GM19351 (cell line): ENCODE results near the gene EFNA1.
"Not testable (repeated sequence)": the region's sequence is repeated elsewhere in the genome, so short reads cannot be mapped to it uniquely, and the experiment has no call there.

Source experiments
- ATAC-seq: cut with Tn5 transposase; IDR thresholded peaks from one replicate; pipeline ENCODE4 v1.9.1; 2021; ENCODE audit warnings: mild to moderate bottlenecking, moderate library complexity; ENCODE audit not compliant: unreplicated experiment

The EFNA1 gene

DNA sequence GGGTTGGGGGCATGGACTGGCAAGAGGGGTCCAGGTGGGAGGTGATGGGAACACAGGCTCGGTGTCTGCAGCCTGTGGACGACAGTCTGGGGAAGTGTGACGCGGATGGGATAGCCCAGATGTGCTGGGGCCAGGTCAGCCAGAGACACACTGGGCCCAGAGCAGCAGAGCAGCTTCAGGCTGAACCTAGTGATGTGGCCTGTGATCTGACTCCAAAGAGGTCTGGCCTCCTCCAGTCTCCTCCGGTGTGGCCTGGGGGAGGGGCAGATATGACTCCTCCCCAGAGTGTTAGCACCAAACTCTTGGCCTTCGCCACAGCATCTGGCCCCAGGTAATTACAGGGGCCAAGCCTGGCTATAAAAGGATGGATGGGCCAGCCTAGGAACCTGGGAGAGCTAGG, 35.5 kb upstream of the EFNA1 start:
- no peak for ATAC-seq

DNA sequence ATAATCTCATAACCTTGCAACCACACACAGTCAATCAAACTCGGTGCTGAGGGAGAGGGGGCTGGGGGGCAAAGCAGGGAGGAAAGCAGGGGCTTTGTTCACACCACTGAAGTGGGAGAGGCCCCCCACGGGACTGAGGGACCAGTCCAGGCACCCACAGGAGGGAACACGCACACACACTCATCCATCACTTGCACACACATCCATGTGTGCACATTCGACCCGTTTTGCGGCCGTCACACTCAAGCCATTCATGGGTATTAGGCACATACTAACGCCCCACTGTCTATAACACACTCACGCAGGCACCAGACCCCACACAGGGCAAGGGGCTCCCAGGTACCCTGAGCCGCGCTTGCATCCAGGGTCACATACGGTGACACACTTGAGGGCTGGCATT, 35.0 kb upstream of the EFNA1 start:
- ATAC-seq = no peak

DNA sequence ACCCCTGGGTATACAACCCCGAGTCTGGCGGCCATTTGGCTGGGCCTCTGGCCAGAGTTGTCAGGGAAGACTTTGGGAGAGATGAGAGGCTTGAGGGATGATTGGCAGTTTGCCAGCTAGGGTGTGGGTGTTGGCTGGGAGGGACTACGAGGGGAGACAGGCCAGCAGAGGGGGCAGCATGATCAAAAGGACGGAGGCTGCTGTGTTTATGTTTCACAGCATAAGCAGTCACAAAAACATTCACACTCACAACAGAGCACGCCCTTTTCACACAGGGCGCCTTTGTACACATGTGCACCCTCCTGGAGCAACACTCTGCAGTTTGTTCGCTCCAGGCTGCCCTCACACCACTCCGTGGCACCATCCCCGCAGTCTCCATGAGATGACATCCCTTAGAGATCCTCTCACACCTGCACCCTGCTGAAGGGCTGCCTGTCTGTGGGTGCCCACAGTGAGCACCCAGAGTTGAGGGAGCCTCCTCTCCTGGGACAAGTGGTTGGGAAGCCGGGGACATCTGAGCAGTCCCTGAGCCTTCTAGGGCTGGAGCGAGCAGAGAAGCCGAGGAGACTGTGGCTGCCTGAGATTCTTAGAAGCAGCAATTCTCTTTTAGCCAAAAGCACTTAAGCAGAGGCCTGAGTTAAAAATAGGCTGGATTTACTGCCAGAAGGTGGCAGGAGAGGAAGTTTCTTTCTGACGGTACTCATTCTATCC, 33.6 kb upstream of the EFNA1 start:
- no peak for ATAC-seq

DNA sequence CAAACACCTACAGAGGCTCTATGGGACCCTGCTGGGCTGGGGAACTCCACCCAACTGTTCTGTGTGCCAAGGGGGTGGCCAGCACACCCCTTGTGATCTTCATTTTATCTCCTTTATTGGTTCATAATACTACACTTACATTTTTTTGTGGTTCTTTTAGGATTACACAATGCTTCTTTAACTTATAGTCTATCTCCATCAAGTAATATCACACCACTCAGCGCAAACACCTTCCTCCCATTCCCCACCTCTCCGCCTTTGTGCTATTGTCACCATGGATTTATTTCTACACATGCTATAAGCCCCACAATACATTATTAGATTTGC, 33.1 kb upstream of the EFNA1 start:
- no peak for ATAC-seq

DNA sequence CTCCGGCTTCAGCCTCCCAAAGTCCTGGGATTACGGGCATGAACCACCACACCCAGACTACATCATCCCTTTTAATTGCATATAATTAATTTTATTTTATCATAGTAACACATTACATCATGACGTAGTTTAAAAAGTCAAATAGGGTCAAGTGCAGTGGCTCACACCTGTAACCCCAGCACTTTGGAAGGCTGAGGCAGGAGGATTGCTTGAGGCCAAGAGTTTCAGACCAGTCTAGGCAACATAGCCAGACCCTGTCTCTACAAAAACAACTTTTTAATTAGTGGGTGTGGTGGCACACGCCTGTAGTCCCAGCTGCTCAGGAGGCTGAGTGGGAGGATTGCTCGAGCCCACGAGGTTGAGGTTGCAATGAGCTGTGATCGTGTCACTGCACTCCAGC, 28.3 kb upstream of the EFNA1 start:
- no peak for ATAC-seq

DNA sequence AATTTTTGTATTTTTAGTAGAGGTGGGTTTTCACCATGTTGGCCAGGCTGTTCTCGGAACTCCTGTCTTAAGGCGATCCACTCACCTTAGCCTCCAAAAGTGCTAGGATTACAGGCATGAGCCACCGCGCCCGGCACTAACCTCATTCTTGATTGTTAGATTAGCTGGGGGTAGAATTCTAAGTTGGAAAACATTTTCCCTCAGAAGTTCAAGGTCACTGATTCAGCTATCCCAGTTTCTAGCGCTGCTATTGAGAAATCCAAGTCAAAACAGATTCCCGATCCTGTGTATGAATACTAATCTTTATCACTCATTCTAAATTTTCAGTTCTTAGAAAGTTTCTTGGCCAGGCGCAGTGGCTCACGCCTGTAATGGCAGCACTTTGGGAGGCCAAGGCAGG, 24.4 kb upstream of the EFNA1 start:
- no peak for ATAC-seq

DNA sequence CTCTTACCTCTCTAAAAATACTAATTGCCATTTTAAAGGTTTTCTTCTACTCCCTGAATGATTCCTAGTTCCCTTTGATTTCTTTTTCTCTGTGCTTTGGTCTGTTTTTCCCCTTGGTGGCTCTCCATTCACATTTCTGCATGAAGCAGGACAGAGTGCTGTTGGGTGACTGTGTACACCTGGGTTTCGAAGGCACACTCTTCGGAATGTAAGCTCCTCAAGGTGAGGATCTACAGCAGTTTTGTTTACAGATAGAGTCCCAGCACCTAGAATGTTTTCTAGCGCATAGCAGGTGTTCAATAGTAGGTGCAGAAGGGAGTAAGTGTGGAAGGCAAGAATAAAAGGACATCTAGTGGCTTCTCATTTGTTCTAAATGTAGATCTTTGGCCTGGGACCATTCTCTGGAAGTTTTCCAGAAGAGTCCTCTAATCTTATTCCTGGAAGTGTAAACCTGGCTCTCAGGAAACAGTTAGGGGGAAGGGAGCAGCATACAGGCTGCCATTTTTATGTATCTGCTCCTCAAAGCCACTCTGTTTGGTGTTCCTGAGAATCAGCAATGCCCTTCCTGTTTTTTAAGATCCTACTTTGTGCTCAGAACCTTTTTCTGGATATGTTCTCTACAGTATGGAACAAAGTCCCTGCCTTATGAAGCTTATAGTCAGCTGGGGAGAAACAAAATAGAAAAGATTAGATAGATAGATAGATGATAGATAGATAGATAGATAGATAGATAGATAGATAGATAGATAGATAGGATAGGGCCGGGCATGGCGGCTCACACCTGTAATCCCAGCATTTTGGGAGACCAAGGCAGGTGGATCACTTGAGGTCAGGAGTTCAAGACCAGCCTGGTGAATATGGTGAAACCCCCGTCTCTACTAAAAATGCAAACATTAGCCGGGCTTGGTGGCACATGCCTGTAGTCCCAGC, 22.8 kb upstream of the EFNA1 start:
- ATAC-seq = no peak

DNA sequence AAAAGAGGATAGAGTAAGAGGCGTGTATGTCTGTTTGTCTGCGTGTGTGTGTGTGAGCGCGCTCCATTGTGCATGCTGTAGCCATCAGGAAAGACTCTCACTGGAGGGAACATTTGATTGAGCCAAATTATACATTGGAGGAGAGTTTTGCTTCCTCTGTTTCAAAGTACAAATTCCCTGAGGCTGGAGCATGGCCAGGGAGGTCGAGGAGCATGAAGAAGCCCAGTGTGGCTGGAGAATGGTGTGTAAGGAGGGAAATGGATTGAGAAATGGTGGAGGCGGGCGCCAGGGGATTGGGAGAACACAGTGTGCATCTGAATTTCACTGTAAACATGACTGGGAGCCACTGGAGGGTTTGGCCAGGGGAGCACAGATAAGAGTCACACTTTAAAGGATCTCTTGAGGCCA, 22.1 kb upstream of the EFNA1 start:
- no peak for ATAC-seq

DNA sequence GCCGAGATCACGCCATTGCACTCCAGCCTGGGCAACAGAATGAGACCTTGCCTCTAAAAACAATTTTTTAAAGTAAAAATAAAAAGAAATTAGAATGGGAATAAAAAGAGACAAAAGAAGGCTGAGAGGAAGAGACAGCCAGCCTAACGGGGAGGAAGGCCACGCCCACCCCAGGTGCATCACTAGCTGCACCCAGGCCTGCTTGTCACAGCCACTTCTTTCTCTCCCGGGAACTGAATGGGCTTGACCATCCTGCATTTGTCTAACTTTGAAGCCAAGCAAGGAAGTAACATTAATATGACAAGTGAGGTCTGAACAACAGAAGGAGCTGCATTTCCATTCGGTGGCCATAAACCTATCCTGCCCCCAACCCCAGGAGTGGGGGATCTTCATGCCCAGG, 20.8 kb upstream of the EFNA1 start:
- no peak for ATAC-seq

DNA sequence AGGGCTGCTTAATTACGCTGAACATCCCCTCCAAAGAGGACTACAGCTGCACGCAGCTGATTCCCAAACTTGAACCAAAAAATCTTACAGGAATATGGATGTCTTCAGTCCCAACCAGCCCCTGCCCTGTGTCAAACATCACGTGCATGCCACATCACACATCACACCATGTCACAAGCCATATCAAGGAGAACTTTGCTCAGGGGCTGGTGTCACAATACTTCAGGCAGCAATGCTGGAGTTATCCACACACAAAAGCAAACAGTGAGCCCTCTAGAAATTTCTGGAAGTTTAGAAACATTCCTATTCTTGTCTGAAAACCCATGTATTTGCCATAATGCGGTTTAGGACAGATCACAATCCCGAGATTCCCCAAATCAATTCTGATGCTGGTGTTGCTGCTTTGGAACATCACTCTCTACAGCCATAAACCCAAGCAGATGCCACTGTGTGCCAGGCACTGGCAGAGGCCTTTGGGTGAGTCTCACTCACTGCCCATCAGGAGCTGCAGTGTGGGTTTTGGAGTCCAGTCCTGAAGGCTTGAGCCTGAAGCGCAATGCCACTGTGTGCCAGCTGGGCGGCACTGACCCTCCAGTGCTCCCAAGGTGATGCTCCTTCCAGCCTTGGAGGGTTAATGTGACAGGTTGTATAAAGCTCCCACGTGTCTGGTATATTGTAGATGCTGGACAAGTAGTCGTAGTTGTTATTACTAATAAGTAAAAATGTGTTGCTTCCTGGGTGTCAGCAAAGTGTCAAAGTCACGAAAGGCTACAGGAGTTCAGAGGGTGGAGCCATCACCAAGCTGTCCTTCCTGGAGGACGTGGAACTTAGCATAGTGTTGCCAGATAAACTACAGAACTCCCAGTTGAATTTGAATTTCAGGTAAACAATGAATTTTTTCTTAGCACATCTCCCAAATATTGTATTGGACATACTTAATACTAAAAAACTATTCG, 20.1 kb upstream of the EFNA1 start:
- ATAC-seq = no peak

DNA sequence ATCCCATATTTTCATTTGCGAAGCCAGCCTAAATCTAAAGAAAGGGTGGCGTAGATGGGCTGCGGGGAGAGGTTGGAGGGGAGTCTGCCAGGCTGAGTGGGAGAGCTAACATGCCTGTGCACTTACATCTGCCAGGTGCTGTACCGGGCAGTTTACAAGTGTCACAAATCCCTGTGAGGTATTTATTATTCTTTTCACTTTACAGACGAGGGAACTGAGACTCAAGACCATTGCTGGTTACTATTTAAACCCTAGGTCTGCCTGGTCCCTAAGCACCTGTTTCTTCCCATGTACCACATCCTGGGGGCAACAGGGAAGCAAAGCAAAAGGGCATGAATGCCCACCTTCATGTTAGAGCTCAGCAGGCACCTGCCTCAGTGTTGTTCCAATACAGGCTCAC, 19.4 kb upstream of the EFNA1 start:
- ATAC-seq = no peak

DNA sequence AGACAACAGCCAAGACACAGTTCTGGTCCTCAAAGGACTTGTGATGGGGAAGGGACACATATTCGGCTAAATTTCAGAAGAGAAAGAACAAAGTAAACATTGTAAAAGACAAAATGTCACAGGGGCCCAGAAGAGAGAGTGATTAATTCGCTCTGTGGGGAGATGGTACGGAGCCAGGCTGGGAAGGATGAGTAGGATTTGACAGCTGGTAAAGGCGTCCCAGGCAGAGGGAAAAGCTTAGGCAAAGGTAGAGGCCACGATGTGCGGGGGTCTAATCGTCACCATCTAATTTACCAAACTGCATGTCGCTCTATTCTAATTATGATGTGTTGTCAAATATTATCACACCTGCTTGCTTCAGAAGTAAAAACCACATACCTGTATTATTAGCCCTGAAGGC, 17.3 kb upstream of the EFNA1 start:
- no peak for ATAC-seq

DNA sequence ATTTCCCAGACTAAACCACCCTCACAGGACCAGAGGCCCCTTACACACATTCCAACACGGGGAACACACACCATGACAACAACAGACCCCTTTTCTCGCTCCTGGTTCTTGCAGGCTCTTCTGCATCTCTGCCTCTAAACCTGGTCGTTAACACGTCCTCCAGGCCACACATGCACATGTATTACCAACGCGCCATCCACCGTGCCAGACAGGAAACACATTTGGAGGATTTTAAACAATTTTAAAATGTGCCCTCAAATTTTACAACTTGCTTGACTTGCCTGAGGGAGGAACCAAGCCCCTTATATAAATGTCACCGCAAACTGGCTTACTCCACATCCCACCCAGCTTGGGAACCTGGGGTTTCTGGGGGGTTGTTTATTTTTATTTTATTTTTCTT, 16.9 kb upstream of the EFNA1 start:
- ATAC-seq = no peak

DNA sequence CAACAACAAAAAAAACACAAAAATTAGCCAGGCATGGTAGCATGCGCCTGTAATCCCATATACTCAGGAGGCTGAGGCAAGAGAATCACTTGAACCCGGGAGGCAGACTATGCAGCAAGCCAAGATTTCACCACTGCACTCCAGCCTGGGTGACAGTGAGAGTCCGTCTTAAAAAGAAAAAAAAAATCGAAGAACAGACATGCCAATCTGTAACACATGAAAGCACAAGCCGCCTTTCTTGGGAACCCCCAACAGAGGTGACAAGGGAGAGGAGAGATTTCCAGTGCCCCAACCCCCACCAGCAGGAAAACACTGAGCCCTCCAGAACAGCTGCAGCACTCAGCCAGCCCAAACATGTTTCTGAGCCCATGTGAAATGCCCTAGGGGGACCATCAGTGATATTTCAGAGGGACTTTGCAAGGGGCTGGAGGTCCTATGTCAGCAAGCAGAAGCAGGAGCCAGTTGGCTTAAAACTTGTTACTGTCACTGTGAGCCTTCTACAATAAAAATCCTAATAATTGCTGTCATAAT, 14.2 kb upstream of the EFNA1 start:
- ATAC-seq = no peak

DNA sequence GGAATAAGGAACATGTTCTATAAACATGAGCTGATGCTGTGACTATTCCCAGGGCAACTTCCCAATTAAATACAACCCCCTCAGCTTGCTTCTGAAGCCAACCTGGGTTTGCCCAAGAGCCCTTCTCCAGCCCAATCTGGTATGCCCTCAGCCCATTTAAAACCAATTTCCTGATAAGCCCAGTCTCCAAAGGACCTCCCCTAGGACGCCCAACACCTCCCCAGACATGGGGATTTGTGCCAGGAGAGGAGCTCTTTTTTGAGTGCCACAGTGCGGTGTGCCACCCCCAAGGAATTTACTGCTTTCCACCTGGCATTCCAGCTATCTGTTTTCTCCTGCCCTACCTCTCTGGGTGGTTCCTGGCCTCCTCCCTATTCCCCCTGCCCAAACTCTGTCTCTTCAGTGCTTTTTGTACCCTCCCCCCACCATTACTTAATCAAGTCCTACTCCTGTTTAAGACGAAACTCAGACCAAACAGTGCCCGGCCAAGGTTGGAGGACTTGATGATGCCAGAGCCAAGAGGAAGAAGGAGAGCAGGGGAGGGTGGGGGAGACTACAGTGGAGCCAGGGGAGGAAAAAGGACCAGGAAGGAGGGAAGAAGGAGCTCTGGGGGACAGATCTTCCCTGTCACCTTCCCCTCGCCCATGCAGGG, 11.4 kb upstream of the EFNA1 start:
- ATAC-seq = no peak

DNA sequence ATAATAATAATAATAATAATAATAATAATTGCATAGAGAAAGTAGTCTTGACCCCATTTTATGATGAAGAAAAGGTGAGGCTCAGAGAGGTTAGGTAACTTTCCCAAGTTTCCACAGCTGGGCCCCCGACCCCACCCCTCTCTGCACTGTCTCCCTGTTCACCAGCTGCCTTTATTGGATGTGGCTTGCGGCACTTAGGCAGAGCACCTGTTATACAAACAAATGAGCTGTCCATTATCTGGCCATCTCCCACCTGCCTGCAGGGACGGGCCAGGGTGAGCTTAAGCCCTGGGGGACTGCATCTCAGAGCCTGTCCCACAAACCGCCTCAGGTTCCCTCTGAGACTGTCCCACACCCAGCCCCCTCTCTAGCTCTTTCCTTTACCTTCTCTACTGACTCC, 10.1 kb upstream of the EFNA1 start:
- no peak for ATAC-seq

DNA sequence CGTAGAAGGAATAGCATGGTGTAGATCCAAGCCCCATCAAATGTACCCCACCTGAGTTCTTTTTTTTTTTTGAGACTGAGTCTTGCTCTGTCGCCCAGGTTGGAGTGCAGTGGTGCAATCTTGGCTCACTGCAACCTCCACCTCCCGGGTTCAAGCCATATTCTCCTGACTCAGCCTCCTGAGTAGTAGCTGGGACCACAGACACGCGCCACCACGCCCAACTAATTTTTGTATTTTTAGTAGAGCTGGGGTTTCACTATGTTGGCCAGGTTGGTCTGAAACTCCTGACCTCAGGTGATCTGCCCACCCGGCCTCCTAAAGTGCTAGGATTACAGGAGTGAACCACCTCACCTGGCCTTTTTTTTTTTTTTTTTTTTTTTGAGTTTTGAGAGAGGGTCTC, 9.6 kb upstream of the EFNA1 start:
- ATAC-seq = not testable (repeated sequence)

DNA sequence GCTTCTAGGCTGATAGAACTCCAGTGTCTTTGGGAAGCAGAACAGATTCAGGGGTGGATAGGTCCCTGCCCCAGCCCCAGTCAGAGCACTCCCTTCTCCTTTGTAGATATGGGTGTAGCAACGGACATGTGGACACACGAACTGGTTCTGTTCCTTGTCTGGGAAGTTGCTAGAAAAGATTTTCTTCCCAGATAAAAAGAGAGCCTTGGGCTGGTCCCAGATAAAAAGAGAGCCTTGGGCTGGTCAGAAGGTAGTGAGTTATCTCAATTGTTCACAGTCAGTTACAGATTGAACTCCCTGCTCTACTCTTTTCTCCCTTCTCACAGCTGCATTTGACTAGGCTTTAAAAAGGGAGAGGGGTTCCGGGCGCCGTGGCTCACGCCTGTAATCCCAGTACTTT, 7.4 kb upstream of the EFNA1 start:
- no peak for ATAC-seq

DNA sequence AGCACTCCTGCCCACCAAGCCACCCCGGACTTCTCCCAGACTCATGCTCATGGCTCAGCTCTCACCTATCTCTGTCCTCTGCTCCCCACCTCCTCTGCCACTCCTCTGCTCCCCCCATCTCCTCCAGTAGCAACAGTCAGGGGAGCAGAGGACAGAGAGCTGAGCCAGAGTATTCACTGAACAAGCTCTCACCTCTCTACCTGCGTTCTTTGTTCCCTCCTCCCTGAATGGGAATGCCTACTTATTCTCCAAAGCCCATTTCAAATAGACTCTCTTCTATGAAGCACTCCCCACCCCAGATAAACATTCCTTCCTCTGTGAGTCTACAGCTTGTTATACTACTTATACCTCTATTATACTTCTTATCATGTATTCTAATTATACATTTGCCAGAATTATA, 6.4 kb upstream of the EFNA1 start:
- ATAC-seq = no peak

DNA sequence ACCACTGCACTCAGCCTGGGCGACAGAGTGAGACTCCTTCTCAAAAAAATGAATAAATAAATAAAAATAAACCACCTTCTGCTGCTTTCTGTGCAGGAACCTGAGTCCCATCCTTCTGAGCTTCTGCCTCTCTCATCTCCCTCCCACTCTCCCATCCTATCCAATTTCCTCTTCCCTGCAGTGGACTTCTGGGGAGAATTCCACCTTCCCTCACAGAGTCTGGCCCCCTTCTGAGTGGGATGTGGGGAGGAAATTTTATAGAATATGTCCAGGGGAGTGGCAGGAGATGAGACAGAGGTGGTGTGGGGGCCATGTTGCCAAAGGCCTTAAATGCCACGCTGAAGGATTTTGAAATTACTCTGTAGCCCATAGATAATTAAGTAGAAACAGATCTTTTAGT, 5.4 kb upstream of the EFNA1 start:
- ATAC-seq = no peak

DNA sequence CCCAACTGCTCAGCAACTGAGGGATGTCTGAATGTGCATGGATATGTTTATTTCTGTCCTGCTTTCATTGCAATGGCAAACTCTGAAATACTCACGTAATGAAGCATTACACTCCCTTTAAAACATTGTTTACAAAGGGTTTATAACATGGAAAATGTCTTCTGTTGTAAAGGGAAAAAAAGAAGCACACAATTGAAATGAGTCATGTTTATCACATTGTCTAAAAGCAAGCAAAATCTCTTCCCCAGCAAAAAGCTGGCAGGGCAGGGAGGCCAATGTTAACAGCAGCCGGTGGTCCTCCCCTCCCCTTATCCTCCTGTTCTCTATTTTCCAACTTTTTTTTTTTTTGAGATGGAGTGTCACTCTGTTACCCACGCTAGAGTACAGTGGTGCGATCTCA, 3.9 kb upstream of the EFNA1 start:
- no peak for ATAC-seq
